H1 (cell line): ENCODE data around the gene HMCES. TPM values are rescaled to one million over a fixed set of nuclear protein-coding genes. Genes with fewer than 3 reads are reported as not detected.

Source experiments
- CHD7 ChIP-seq: fragments of 300-600 bp; sonication (generic); IDR thresholded peaks from 2 replicates; pipeline ENCODE4 v1.7.1; 2012; ENCODE audit warnings: low read length, moderate library complexity, mild to moderate bottlenecking, inconsistent platforms; ENCODE audit not compliant: insufficient replicate concordance
- polyA plus RNA-seq, 7 experiments: library from polyadenylated mRNA; depleted of rRNA in 3 of 7; stranded (reverse) in 5 of 7; unstranded in 2 of 7; fragments of >200 nt in 5 of 7; fragments of 200-250 nt in 2 of 7; gene quantifications; 1 replicate in 5 of 7; 2 replicates in 1 of 7; 4 replicates in 1 of 7; pipeline versions ENCODE4 v1.2.1 to v1.2.3, GENCODE V29; 2011 to 2013; ENCODE audit warnings: missing spikeins in 2 of 7, mixed read lengths in 2 of 7
- total RNA-seq: library from RNA; stranded (reverse); fragmentation: NEBNext Ultra II Directional; extraction: Animal tissue kit (Norgen Biotek cat#: 25700); gene quantifications from 2 replicates; pipeline ENCODE4 v1.2.1, GENCODE V29; 2021

Gene HMCES
- total and polyA plus RNA-seq, 2 of the 8 experiments (the other 6 are each of a cell fraction or from before 2014, with no cell fraction given), result 27.6 to 49.5 TPM

- no peak for TF ChIP-seq CHD7
Observed at GRCh38 chr3:129308636-129309035, 30.0 kb downstream of the HMCES start (continued).
